ENCODE results near the gene RHOH. TPM values are rescaled to one million over a fixed set of nuclear protein-coding genes. Genes with fewer than 3 reads are reported as not detected.

The RHOH gene
- total RNA-seq, 1 experiment from 2014 or later = not detected

GRCh38 chr4:40194602-40195161 is 2.1 kb upstream of the RHOH start:
- DNase-seq = no peak
- no TSS peak for BruUV-seq (replicated peaks)
- Histone ChIP-seq H3K79me2 (ENCODE audit: low read depth) (no peaks in the 10 kb centered on the region), H3K27ac (no peak overlapping the region), H3F3A (ENCODE audit: insufficient read depth, low read depth) (no peaks in the 10 kb centered on the region; the same call in 1 of the 2 replicates), H3K27me3 (ENCODE audit: insufficient read depth, low read depth) (no peaks in the 10 kb centered on the region), H3K9me3 (ENCODE audit: insufficient read depth, low read depth) (no peaks in the 10 kb centered on the region), H3K4me1 (replicated peaks; ENCODE audit: insufficient read depth) (peaks cover 17% of the 10 kb centered on the region), H4K20me1 (ENCODE audit: insufficient read depth) (no peaks in the 10 kb centered on the region), H3K4me3 (no peak overlapping the region), H3K4me2 (no peak overlapping the region), H2AFZ (no peak overlapping the region), H3K9me2 (ENCODE audit: insufficient read depth) (no peaks in the 10 kb centered on the region), H3K36me3 (ENCODE audit: low read depth) (no peaks in the 10 kb centered on the region)
- intact Hi-C loops (cut with micrococcal nuclease; ENCODE audit: unreplicated experiment) = no loop called here
- ChIA-PET POLR2A (ENCODE audit: unreplicated experiment) (interaction anchor here (0.7 kb wide), 1 partner anchor 10 kb away, joined by 5 read pairs; no protein-coding TSS in a partner anchor), CTCF (no interaction called here)
- TF ChIP-seq EZH2 (IDR thresholded peaks at IDR 0.05; ENCODE audit: low read depth) = no peak
- no peak for TF ChIP-seq CTCF (conservative IDR thresholded peaks at IDR 0.05)

- H2AFZ ChIP-seq = no peak overlapping the region
- ChIA-PET POLR2A (ENCODE audit: unreplicated experiment) (interaction anchor here (0.6 to 0.7 kb wide), 2 partner anchors 10 to 13 kb away, joined by 3 to 5 read pairs; no protein-coding TSS in a partner anchor), CTCF (no interaction called here)
- intact Hi-C loops (cut with micrococcal nuclease; ENCODE audit: unreplicated experiment) = no loop called here
- H4K20me1 ChIP-seq (ENCODE audit: insufficient read depth) = no peaks in the 10 kb centered on the region
- H3K4me3 ChIP-seq = no peak overlapping the region
- H3K9me3 ChIP-seq (ENCODE audit: insufficient read depth, low read depth) = no peaks in the 10 kb centered on the region
- no peak for DNase-seq
- BruUV-seq (replicated peaks) = no TSS peak
- no peaks in the 10 kb centered on the region for H3K79me2 ChIP-seq (ENCODE audit: low read depth)
- H3K27ac ChIP-seq = no peak overlapping the region
- no peaks in the 10 kb centered on the region for H3K9me2 ChIP-seq (ENCODE audit: insufficient read depth)
- no peaks in the 10 kb centered on the region for H3K36me3 ChIP-seq (ENCODE audit: low read depth)
- no peak overlapping the region for H3K4me2 ChIP-seq
- H3F3A ChIP-seq (ENCODE audit: insufficient read depth, low read depth) = no peaks in the 10 kb centered on the region
- peaks cover 17% of the 10 kb centered on the region for H3K4me1 ChIP-seq (replicated peaks; ENCODE audit: insufficient read depth)
- no peak for TF ChIP-seq CTCF (conservative IDR thresholded peaks at IDR 0.05)
- no peak for TF ChIP-seq EZH2 (IDR thresholded peaks at IDR 0.05; ENCODE audit: low read depth)
- no peaks in the 10 kb centered on the region for H3K27me3 ChIP-seq (ENCODE audit: insufficient read depth, low read depth)
These were observed 1.4 kb upstream of the RHOH start for GRCh38 chr4:40195182-40196177.

GRCh38 chr4:40196272-40196671 is 559 bp upstream of the RHOH start:
- H3K79me2 ChIP-seq (ENCODE audit: low read depth) = no peaks in the 10 kb centered on the region
- no peak for DNase-seq
- ChIA-PET POLR2A (ENCODE audit: unreplicated experiment) (no interaction called here), CTCF (no interaction called here)
- H3K4me2 ChIP-seq = no peak overlapping the region
- H3F3A ChIP-seq (ENCODE audit: insufficient read depth, low read depth) = no peaks in the 10 kb centered on the region
- no peaks in the 10 kb centered on the region for H3K9me2 ChIP-seq (ENCODE audit: insufficient read depth)
- BruUV-seq (replicated peaks) = no TSS peak
- H2AFZ ChIP-seq = no peak overlapping the region
- H3K27me3 ChIP-seq (ENCODE audit: insufficient read depth, low read depth) = no peaks in the 10 kb centered on the region
- H3K4me3 ChIP-seq = no peak overlapping the region
- peaks cover 16% of the 10 kb centered on the region for H3K4me1 ChIP-seq (replicated peaks; ENCODE audit: insufficient read depth)
- no peaks in the 10 kb centered on the region for H4K20me1 ChIP-seq (ENCODE audit: insufficient read depth)
- no peak for TF ChIP-seq EZH2 (IDR thresholded peaks at IDR 0.05; ENCODE audit: low read depth)
- TF ChIP-seq CTCF (conservative IDR thresholded peaks at IDR 0.05) = no peak
- intact Hi-C loops (cut with micrococcal nuclease; ENCODE audit: unreplicated experiment) = no loop called here
- no peaks in the 10 kb centered on the region for H3K9me3 ChIP-seq (ENCODE audit: insufficient read depth, low read depth)
- H3K27ac ChIP-seq = no peak overlapping the region
- H3K36me3 ChIP-seq (ENCODE audit: low read depth) = no peaks in the 10 kb centered on the region

Measured in PC-9 (cell line).